ENCODE results near the gene AK5.

DNA sequence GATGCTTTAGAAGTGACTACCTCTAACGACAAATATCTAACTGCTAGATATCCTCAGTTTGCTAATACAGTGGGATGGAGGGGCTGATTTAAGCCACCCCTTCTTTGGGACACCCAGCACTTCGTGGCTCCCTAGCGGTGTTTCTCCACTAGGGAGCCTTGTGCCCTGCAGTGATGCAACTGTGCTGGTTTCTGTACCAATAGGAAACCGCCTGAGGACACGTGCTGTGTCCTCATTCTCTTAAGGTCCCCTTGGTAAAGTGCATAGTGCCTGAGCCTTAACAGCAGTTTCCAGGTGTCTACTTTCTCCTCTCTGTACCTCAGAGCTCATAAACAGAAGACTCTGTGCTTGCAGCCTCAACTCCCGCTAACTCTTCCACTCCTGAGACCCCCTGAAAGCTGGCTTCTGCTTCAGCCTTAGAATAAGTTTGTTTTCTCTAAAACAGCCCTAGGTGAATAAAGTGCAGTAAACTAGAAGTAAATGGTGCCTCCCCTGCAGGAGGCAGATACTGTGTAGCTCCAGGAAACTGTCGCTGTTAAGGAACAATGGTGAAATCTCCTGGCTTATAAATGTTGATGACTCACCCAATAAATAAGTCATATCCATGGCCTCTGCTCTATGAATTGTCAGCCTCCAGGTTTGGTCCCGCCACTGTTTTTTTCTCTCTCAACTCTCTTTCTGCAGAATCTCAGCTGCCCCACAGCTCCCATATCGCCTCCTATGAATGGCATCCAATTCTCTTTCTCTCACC is 130.4 kb downstream of the AK5 start:
- TF ChIP-seq ZFP30 (CRISPR knock-in tag; IDR thresholded peaks at IDR 0.05) (no peak), ZFP3 (CRISPR knock-in tag; IDR thresholded peaks at IDR 0.05) (no peak), OSR1 (CRISPR knock-in tag; IDR thresholded peaks at IDR 0.05) (no peak), ESRRG (CRISPR knock-in tag; IDR thresholded peaks at IDR 0.05) (no peak), ZC3H10 (CRISPR knock-in tag; IDR thresholded peaks at IDR 0.05) (no peak), ISL1 (CRISPR knock-in tag; IDR thresholded peaks at IDR 0.05) (no peak)
- TF ChIP-seq, protein P1, sequence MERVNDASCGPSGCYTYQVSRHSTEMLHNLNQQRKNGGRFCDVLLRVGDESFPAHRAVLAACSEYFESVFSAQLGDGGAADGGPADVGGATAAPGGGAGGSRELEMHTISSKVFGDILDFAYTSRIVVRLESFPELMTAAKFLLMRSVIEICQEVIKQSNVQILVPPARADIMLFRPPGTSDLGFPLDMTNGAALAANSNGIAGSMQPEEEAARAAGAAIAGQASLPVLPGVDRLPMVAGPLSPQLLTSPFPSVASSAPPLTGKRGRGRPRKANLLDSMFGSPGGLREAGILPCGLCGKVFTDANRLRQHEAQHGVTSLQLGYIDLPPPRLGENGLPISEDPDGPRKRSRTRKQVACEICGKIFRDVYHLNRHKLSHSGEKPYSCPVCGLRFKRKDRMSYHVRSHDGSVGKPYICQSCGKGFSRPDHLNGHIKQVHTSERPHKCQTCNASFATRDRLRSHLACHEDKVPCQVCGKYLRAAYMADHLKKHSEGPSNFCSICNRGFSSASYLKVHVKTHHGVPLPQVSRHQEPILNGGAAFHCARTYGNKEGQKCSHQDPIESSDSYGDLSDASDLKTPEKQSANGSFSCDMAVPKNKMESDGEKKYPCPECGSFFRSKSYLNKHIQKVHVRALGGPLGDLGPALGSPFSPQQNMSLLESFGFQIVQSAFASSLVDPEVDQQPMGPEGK (CRISPR knock-in tag; IDR thresholded peaks at IDR 0.05; ENCODE audit: borderline replicate concordance) = no peak

All from SK-N-SH treated with all-trans-retinoic acid at 6 μM for 48 hours (cell line).